ENCODE measurements around the gene VILL.

The VILL gene

DNA sequence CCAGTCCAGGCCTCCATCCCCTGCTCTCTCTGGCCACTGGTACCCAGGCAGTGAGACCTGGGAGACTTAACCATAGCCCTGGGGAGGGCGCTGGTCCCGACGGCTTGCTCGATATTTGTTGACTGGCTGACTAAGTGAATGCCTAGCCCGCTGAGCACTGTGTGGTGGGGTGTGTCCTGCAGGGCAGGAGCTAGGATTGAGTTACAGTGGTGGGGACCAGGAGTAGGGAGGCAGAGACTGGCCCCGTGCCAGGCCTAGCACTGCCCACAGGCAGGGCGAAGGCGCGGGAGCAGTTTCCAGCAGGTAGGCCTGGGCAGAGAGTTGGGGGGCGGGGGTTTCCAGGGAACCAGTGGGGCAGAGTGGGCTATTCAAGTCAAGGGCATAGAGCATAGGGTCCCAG is at the start of gene VILL:
VILL (plus strand) TSS at position 260 of the 400 bp plus-strand sequence. CDS start 2,887 bp downstream, outside the sequence.
- DNase-seq = no peak

- no peak for DNase-seq
These were observed 48.7 kb upstream of the VILL start for GRCh38 chr3:37941608-37942508.

GRCh38 chr3:37942646-37943045 is 47.9 kb upstream of the VILL start:
- DNase-seq = no peak

GRCh38 chr3:37943126-37943525 is 47.5 kb upstream of the VILL start:
- DNase-seq = no peak

DNA sequence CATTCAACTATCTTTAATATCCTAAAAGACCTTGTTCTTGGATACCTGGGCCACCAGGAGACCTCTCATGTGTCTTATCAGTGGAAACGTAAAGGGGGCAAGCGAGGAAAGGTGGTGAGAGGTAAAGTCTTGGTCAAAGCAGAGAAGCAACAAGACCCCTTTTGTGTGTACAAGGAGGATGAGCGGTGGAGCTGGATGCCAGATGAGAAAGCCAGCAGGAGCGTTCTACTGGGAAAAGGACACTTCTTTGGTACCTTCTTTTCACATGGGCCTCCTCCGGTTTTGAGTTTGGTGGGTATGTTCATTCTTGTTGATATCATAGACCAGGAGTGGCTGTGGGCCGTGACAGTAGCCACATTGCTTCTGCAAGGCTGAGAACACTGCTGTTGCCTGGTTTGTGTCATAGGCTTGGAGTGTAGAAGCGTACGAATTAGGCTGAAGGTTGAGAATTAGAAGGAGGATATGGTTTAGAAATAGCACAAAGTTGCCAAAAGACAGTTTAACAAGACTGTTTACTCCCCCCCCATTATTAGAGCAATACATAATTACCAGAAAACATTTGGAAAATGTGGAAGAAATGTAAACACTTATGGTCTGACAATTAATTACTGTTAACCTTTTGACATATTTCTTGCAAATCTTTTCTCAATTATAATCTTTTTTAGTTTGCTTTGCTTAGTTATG is 46.8 kb upstream of the VILL start:
- no peak for DNase-seq

GRCh38 chr3:37944391-37944842 is 46.2 kb upstream of the VILL start:
- no peak for DNase-seq

DNA sequence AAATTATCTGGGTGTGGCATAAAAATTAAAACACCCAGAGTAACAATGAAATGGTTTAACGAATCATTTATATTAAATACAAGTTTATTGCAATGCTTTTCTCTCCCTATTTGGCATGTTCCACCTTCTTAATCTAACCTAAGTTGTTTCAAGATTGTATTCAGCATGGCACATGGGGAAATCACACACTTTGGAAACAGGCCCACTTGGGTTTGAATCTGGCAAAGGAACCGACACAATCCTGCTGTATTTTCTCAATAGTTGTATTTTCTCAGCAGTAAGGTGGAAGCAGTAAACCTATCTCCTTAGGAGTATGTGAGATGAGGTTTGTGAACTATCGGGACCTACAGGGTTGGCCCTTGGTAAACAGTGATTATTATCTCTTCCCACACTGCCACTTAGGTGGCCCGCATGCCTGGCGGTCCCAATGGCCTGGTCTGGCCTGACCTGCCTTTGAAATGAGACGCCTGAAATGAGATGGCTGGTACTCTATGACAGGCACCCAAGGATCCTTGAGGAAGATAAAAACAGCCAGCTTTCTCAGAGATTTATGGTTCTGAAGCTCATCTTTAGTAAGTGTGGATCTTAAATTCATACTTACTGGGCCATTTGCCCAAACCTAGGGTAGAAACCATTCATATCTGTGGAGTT is 45.3 kb upstream of the VILL start:
- DNase-seq = no peak

- DNase-seq = no peak
These were observed 44.6 kb upstream of the VILL start for GRCh38 chr3:37945807-37946530.

- DNase-seq = no peak
These were observed 44.1 kb upstream of the VILL start for GRCh38 chr3:37946531-37946889.

- DNase-seq = no peak
These were observed 40.7 kb upstream of the VILL start for GRCh38 chr3:37949866-37950265.

- no peak for DNase-seq
These were observed 38.0 kb upstream of the VILL start for GRCh38 chr3:37952564-37952963.

- no peak for DNase-seq
These were observed 37.4 kb upstream of the VILL start for GRCh38 chr3:37953226-37953625.

- no peak for DNase-seq
These were observed 36.7 kb upstream of the VILL start for GRCh38 chr3:37953707-37954394.

- DNase-seq = no peak
These were observed 35.7 kb upstream of the VILL start for GRCh38 chr3:37954881-37955280.

DNA sequence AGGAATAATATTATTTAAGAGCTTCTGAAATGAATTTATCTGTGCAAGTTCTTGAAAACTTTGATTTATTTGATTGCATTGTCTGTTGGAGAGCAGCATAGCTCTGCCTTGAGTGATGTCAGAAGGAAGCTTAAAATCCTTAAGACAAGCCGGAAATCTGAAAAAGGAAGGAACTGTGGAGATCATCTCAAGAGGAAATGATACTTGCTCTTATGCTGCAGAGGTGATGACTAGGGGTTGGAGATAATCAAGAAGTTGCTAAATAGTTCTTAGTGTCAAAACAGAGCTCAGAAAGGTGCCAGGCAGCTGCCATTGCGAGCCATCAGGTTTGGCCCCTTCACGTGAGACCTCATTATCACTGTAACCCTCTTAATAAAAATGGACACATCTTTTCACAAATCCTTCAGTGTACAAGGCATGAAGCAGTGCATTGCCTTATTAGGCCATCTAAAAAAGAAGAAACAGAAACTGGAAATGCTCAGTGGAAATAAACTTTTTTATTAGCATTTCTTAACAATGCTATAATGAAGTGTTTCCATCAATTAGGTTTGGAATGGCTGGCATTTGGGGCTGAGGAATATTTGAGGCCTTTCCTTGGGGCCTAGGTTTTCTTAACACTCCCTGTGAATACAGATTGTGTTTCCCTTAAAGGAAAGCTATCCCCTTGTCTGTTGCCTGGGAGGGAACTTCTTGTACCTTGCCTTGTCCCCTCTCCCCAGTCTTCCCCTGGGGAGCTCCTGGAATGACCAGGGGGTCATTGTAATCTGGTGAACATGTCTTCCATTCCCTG is 34.5 kb upstream of the VILL start:
- DNase-seq = no peak

DNA sequence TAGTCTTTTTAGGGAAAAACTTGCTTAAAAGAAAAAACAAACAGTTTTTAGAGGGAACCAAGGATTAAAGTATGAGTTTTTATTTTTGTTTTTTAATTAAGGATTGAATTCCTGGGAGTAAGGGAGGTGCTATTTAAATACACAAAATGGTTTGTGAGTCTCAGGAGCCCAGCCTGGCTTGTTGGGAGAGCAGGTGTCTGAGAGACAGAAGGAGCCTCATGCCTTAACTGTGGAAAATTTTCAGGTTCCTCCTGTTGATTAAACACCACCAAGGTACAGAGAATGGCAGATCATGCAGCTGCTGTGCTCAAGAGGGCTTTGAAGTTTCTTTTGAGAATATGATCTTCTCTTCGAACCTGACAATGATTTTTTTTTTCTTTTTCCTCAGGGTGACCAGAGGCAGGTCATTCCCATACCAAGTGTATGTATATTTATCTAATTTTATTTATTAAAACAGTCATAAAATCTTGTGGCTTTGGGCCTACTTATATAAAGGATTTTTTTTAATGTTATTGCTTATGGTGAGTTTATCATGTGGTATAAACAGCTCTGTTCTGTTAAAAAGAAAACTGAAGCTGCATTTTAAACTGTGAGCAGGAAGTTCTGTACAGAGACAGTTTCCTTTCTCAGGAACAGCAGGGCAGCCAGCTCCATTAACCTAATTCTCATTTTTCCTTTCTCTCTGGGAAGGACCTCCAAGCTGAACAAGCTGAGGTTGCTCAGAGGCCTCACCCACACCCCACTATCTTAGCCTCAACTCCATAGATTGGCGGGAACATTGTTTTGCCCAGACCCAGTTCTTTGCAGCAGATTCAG is 33.7 kb upstream of the VILL start:
- DNase-seq = no peak

DNA sequence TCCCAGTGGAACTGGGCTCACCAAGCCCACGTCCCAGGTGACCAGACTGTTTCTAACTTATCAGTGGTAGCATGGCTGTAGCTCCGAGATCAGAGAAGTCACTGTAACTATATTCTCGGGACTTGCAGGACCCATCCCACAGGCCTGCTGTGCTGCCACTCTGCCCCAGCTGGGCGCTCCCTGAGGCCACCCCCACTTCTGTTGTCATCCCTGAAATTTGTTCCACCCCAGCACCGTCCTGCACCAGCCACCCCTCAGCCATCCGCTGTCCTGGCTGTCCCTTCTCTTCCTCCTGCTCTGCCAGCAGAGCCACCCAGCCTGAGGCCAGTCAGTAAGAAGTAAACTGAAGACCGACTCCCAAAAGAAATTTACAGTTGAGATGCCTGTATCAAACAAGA is 33.0 kb upstream of the VILL start:
- no peak for DNase-seq

DNA sequence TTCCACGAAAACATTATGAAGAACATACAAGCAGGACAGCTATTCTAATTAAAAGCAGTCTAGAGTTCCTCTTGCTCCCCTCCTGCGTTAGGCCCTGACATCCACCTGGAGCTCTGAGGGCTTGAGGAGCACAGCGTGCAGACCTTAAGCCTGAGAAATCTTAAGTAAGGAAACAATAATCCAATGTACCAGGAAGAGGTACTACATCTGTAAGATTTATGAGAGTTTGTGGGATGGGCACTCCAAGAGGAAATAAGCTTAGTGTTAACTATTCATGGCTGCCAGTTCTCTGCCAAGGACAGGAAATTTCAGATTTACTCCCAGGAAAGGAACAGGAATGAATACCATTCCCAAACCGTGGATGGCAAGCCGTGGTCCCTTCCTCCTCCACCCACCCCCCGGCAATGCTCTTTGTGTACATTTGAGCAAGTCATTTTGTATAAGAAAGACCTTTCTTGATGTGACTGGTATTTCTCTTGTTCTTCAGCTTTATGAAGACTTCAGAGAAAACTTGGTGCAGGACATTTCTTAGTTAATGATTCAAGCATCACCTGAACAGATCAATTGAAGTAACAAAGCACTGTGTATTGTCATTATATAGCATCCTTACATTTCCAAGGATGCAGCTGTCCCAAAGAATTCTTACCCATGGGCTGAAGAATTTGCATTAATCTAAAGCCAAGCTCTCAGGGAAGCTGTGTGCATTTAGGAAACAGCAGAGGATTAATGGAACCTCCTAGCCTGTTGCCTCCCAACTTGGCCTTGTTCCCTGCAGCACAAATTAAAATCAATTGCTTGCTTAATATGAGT is 28.8 kb upstream of the VILL start:
- DNase-seq = no peak

DNA sequence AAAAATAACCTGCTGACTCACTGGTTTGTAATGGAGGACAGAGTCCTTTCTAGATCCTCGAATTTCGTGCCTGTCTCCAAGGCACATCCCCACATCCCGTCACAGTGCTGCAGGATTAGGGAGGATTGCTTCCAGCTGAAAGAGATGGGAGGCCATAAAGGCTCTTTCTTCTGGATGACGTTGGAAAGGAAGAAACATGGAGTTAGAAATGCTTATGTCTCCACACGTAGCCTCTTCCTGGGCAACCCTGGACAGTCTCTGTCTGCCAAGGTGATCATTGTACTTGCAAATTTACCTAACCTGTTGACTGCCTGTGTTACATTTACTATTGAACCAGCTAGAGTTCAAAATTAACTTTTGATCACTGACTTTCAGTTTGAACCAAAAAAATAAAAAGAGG is 27.6 kb upstream of the VILL start:
- no peak for DNase-seq

DNA sequence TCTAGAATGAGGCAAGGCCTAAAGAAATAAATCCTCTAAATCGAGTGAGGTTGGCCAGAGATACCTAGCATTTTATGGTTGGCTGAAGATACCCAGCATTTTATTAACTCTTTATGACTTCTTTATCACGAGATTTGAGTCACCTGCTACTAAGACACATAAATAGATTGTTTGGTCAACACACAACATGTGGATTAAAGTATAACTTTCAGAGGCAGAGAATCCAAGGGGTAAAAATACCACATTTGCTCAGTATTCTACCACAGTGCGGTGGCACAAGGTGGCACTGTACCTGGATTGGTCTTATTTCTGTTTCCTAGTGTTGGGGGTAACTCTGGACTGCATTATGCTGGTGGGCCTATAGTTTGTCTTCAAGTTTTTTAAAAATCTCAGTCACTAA is 27.0 kb upstream of the VILL start:
- no peak for DNase-seq
